Activated CD4-positive, alpha-beta T cell treated with anti-CD3 and anti-CD28 coated beads, Interleukin-2, Interleukin-6, amounts not matched to agents 100 ng/mL and 50 ng/mL, durations not matched to agents 16 hours and 8 hours (primary cell): ENCODE results near the gene GHITM.
A peak's percentile ranks its signal among the peaks of the same experiment; 100 is the strongest.
"Not testable (repeated sequence)": the region's sequence is repeated elsewhere in the genome, so short reads cannot be mapped to it uniquely, and the experiment has no call there.

Source experiments
- DNase-seq: peaks from one replicate; pipeline ENCODE4 v3.0.0-alpha.2; 2020

GHITM gene

GRCh38 chr10:84148006-84148597, 8.8 kb downstream of the GHITM start:
- peak; percentile 39 for DNase-seq

- DNase-seq: no peak
Measured at GRCh38 chr10:84149854-84150253, 10.5 kb downstream of the GHITM start.

- DNase-seq: no peak
Measured at GRCh38 chr10:84152769-84153168, 13.5 kb downstream of the GHITM start.

- no peak for DNase-seq
Measured at GRCh38 chr10:84155521-84155920, 16.2 kb downstream of the GHITM start.

- no peak for DNase-seq
Measured at GRCh38 chr10:84156009-84156408, 16.7 kb downstream of the GHITM start.

GRCh38 chr10:84156768-84157167, 17.5 kb downstream of the GHITM start:
- DNase-seq: peak; percentile 55

- no peak for DNase-seq
Measured at GRCh38 chr10:84158061-84158460, 18.8 kb downstream of the GHITM start.

GRCh38 chr10:84158550-84158949, 19.2 kb downstream of the GHITM start:
- DNase-seq: no peak

GRCh38 chr10:84159076-84159685, 19.9 kb downstream of the GHITM start:
- DNase-seq: no peak

GRCh38 chr10:84160663-84161362, 21.5 kb downstream of the GHITM start:
- DNase-seq: no peak

GRCh38 chr10:84163996-84164395, 24.7 kb downstream of the GHITM start:
- no peak for DNase-seq

- DNase-seq: no peak
Measured at GRCh38 chr10:84164442-84164841, 25.1 kb downstream of the GHITM start.

- DNase-seq: no peak
Measured at GRCh38 chr10:84166620-84167288, 27.4 kb downstream of the GHITM start.

GRCh38 chr10:84167289-84167653, 28.0 kb downstream of the GHITM start:
- not testable (repeated sequence) for DNase-seq

- not testable (repeated sequence) for DNase-seq
Measured at GRCh38 chr10:84168382-84168781, 29.1 kb downstream of the GHITM start.

GRCh38 chr10:84171237-84171636, 31.9 kb downstream of the GHITM start:
- not testable (repeated sequence) for DNase-seq

- DNase-seq: not testable (repeated sequence)
Measured at GRCh38 chr10:84171700-84172466, 32.6 kb downstream of the GHITM start.

- no peak for DNase-seq
Measured at GRCh38 chr10:84172467-84173356, 33.4 kb downstream of the GHITM start.

GRCh38 chr10:84173501-84173929, 34.2 kb downstream of the GHITM start, which contains the start of gene GPR15LG:
GPR15LG (plus strand) TSS chr10:84173801; CDS start chr10:84173852, 51 bp downstream.
- DNase-seq: no peak

GRCh38 chr10:84175436-84175835, 36.1 kb downstream of the GHITM start:
- no peak for DNase-seq

- DNase-seq: no peak
Measured at GRCh38 chr10:84176351-84176750, 37.0 kb downstream of the GHITM start.
